Fibroblast of pulmonary artery (primary cell): ENCODE data around the gene CTXND1.

Source experiments
- DNase-seq: peaks from one replicate; pipeline ENCODE4 v3.0.0-alpha.2; 2010; ENCODE audit warnings: low read depth
- H3K4me3 ChIP-seq: replicated peaks from 2 replicates; pipeline ENCODE4 v1.5.1; 2011; ENCODE audit warnings: low read depth, mild to moderate bottlenecking, control low read depth, low read length, moderate library complexity
- CTCF ChIP-seq: IDR thresholded peaks from 2 replicates; pipeline ENCODE4 v1.5.1; 2011; ENCODE audit warnings: mild to moderate bottlenecking, control low read depth, low read length, inconsistent platforms; ENCODE audit errors: missing control alignments

CTXND1 gene

GRCh38 chr15:80194186-80194585, 57.8 kb downstream of the CTXND1 start:
- no peak for DNase-seq

GRCh38 chr15:80191897-80192595, 60.0 kb downstream of the CTXND1 start:
- no peak for DNase-seq
- no peak for TF ChIP-seq CTCF
- H3K4me3 ChIP-seq, result no peak overlapping the region

More at GRCh38 chr15:80194186-80194585, 57.8 kb downstream of the CTXND1 start:
- TF ChIP-seq CTCF, result no peak
- no peak overlapping the region for H3K4me3 ChIP-seq

GRCh38 chr15:80191198-80191597, 60.8 kb downstream of the CTXND1 start:
- DNase-seq, result no peak
- no peak overlapping the region for H3K4me3 ChIP-seq
- TF ChIP-seq CTCF, result no peak

GRCh38 chr15:80188251-80188650, 63.8 kb downstream of the CTXND1 start:
- no peak for TF ChIP-seq CTCF
- DNase-seq, result no peak
- H3K4me3 ChIP-seq, result no peak overlapping the region

- H3K4me3 ChIP-seq, result no peak overlapping the region
- no peak for TF ChIP-seq CTCF
- no peak for DNase-seq
These were observed 65.4 kb downstream of the CTXND1 start for GRCh38 chr15:80186597-80186996.

GRCh38 chr15:80186066-80186465, 65.9 kb downstream of the CTXND1 start:
- H3K4me3 ChIP-seq, result no peak overlapping the region
- no peak for DNase-seq
- TF ChIP-seq CTCF, result no peak

GRCh38 chr15:80185152-80185551, 66.9 kb downstream of the CTXND1 start:
- TF ChIP-seq CTCF, result no peak
- DNase-seq, result no peak
- no peak overlapping the region for H3K4me3 ChIP-seq
